GM12874 (cell line): ENCODE data around the gene GALNT18.
"Not testable (repeated sequence)": the region's sequence is repeated elsewhere in the genome, so short reads cannot be mapped to it uniquely, and the experiment has no call there.

Experiments
- CTCF ChIP-seq: IDR thresholded peaks from 2 replicates; pipeline ENCODE4 v1.5.1; 2011; ENCODE audit warnings: low read depth, mild to moderate bottlenecking, control low read depth, low read length, moderate library complexity; ENCODE audit not compliant: insufficient read depth

The GALNT18 gene

GRCh38 chr11:11370255-11370961 is 251.4 kb downstream of the GALNT18 start:
- TF ChIP-seq CTCF = no peak

- TF ChIP-seq CTCF = no peak
Measured at GRCh38 chr11:11366793-11367192, 255.0 kb downstream of the GALNT18 start.

GRCh38 chr11:11363674-11364073 is 258.1 kb downstream of the GALNT18 start:
- TF ChIP-seq CTCF = no peak

- no peak for TF ChIP-seq CTCF
Measured at GRCh38 chr11:11359611-11360010, 262.2 kb downstream of the GALNT18 start.

- no peak for TF ChIP-seq CTCF
Measured at GRCh38 chr11:11356842-11357241, 265.0 kb downstream of the GALNT18 start.

- TF ChIP-seq CTCF = not testable (repeated sequence)
Measured at GRCh38 chr11:11352878-11353277, 268.9 kb downstream of the GALNT18 start, which contains the start of gene CSNK2A3. Gene CSNK2A3, minus strand, starts transcription at chr11:11353250. Its CDS starts 131 bp downstream, at chr11:11353119.

GRCh38 chr11:11351042-11351586 is 270.7 kb downstream of the GALNT18 start:
- TF ChIP-seq CTCF = no peak
